GM19025 (cell line): ENCODE data around the gene MYO5C.
A peak's percentile ranks its signal among the peaks of the same experiment; 100 is the strongest.

Experiments used
- ATAC-seq: cut with Tn5 transposase; IDR thresholded peaks from one replicate; pipeline ENCODE4 v1.9.1; 2021; ENCODE audit warnings: mild to moderate bottlenecking, low read depth, moderate library complexity; ENCODE audit not compliant: unreplicated experiment

MYO5C gene

GRCh38 chr15:52220937-52221660 lies 74.5 kb downstream of the MYO5C start:
- no peak for ATAC-seq

GRCh38 chr15:52220251-52220650 lies 75.4 kb downstream of the MYO5C start:
- ATAC-seq: no peak

- ATAC-seq: no peak
These were observed 76.8 kb downstream of the MYO5C start for GRCh38 chr15:52218816-52219215.

GRCh38 chr15:52218371-52218770 lies 77.2 kb downstream of the MYO5C start:
- ATAC-seq: no peak

GRCh38 chr15:52217186-52217585 lies 78.4 kb downstream of the MYO5C start:
- no peak for ATAC-seq

GRCh38 chr15:52214553-52214952 lies 81.1 kb downstream of the MYO5C start:
- ATAC-seq: no peak

GRCh38 chr15:52213206-52213605 lies 82.4 kb downstream of the MYO5C start:
- ATAC-seq: no peak

- ATAC-seq: peak; percentile 57
These were observed 87.2 kb downstream of the MYO5C start for GRCh38 chr15:52208306-52208946.

GRCh38 chr15:52207191-52207590 lies 88.4 kb downstream of the MYO5C start:
- no peak for ATAC-seq

- no peak for ATAC-seq
These were observed 89.2 kb downstream of the MYO5C start for GRCh38 chr15:52206446-52206845.

GRCh38 chr15:52204657-52205056 lies 90.9 kb downstream of the MYO5C start:
- no peak for ATAC-seq

- no peak for ATAC-seq
These were observed 94.7 kb downstream of the MYO5C start for GRCh38 chr15:52200831-52201365.

GRCh38 chr15:52199271-52199670 lies 96.3 kb downstream of the MYO5C start:
- no peak for ATAC-seq

- no peak for ATAC-seq
These were observed 98.7 kb downstream of the MYO5C start for GRCh38 chr15:52196891-52197290.

GRCh38 chr15:52193791-52194190 lies 101.8 kb downstream of the MYO5C start:
- no peak for ATAC-seq

- no peak for ATAC-seq
These were observed 102.3 kb downstream of the MYO5C start for GRCh38 chr15:52193321-52193720.

- ATAC-seq: no peak
These were observed 104.4 kb downstream of the MYO5C start, which contains the start of gene GNB5 for GRCh38 chr15:52191207-52191606. GNB5 (minus strand) TSS chr15:52191392; CDS start chr15:52184676, 6,716 bp downstream.

- ATAC-seq: no peak
These were observed 108.7 kb downstream of the MYO5C start for GRCh38 chr15:52186651-52187486.

GRCh38 chr15:52185151-52185561 lies 110.4 kb downstream of the MYO5C start:
- ATAC-seq: no peak

GRCh38 chr15:52184721-52185120 lies 110.9 kb downstream of the MYO5C start:
- no peak for ATAC-seq
